Sigmoid colon (tissue), 4 donors: Measurements from ENCODE around the gene ZFP36L2.

Experiments
- EP300 ChIP-seq, 4 donors: sonication (generic); formaldehyde crosslinking; IDR thresholded peaks; one replicate each; pipeline ENCODE4 v1.6.1; 2017; ENCODE audit warnings: antibody characterized with exemption in 4 of 4
- POLR2A ChIP-seq, 2 donors: fragments of 450-650 bp; IDR thresholded peaks; one replicate each; pipeline ENCODE4 v1.6.1; 2016; ENCODE audit warnings: antibody characterized with exemption in 2 of 2, mild to moderate bottlenecking in 2 of 2, moderate library complexity in 2 of 2
- POLR2AphosphoS5 ChIP-seq, 4 donors: sonication (generic); formaldehyde crosslinking; IDR thresholded peaks; one replicate each; pipeline ENCODE4 v1.6.1; 2017; ENCODE audit warnings: antibody characterized with exemption in 4 of 4
- TF ChIP-seq, protein P1 (sequence below), 4 experiments: fragments of 450-650 bp in 3 of 4; fragments of 200-600 bp in 1 of 4; IDR thresholded peaks; one replicate each; pipeline ENCODE4 v1.5.1; 2016 to 2019; ENCODE audit warnings: antibody characterized with exemption in 4 of 4, mild to moderate bottlenecking in 3 of 4, moderate library complexity in 2 of 4

DNA sequence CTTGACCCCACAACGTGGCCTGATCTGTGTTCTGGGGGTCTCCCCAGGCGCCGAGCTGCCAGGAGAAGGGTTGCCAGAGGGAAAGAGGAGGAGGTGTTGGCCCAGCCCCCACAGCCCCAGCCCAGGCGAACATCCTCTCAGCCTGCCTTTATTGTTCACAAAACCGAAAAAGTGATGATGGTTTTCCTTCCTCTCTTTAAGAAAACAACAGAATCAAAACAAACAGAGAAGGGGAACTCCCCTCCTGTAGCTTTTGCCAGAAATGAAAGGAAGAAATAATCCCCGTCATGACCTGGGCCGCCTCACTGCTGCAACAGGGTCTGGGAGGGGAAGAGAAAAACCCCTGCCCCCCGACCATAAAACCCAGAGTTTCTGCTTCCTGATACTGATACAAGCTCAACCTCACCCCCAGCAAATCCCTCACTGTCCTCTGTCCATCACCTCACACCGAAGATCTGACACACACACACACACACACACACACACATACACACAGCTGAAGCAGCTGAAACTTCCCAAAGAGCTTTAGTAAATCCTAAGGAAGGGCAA, 52.0 kb downstream of the ZFP36L2 start:
- TF ChIP-seq, protein P1, sequence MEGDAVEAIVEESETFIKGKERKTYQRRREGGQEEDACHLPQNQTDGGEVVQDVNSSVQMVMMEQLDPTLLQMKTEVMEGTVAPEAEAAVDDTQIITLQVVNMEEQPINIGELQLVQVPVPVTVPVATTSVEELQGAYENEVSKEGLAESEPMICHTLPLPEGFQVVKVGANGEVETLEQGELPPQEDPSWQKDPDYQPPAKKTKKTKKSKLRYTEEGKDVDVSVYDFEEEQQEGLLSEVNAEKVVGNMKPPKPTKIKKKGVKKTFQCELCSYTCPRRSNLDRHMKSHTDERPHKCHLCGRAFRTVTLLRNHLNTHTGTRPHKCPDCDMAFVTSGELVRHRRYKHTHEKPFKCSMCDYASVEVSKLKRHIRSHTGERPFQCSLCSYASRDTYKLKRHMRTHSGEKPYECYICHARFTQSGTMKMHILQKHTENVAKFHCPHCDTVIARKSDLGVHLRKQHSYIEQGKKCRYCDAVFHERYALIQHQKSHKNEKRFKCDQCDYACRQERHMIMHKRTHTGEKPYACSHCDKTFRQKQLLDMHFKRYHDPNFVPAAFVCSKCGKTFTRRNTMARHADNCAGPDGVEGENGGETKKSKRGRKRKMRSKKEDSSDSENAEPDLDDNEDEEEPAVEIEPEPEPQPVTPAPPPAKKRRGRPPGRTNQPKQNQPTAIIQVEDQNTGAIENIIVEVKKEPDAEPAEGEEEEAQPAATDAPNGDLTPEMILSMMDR (IDR thresholded peaks at IDR 0.05), result no peak
- no peak for TF ChIP-seq EP300 (IDR thresholded peaks at IDR 0.05)
- TF ChIP-seq POLR2A (IDR thresholded peaks at IDR 0.05), result no peak
- TF ChIP-seq POLR2AphosphoS5 (IDR thresholded peaks at IDR 0.05), result peak in 1 of 4 donors; percentile 19
